ENCODE measurements around the gene FSTL5.
"Not testable (repeated sequence)": the region's sequence is repeated elsewhere in the genome, so short reads cannot be mapped to it uniquely, and the experiment has no call there.

The FSTL5 gene

DNA sequence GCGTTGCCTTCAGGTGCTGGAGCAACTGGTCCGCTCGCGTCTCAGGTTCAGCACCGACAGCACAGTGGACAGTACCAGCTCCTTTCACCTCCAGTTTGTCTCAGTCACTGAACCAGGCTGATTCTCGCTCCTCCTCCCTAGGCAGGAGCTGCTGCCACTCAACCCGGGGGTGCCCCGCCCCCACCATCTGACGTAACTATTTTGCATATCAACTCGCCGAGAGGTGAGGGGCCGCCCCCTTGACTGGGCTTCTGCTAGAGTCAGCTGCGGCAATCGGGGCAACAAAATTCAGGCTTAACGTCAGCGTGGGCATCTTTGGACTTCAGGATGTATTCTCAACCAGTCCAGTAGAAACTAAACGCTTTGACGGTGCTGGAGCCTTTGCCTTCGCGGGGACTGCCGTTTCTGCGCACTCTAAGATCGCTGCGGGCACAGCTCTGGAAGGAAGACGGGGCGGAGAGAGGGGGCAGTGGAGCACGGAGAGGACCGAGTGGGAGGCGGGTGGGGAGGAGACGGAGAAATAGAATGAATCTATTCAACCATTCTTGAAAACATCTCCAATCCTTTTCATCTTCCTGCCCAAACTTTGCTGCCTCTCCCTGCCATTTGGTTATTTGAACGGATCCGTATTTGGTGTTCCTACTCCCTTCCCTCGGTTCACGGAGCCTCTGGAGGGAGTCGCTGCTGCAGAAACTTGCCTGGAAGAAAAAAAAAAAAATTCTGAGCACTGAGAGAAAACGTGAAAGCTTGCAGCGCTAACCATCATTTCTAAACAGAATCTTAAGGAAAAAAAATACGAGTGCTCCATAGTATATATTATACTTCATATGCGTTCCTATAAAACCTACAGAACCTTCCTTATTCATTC lies at the start of gene FSTL5:
Gene FSTL5, minus strand, starts transcription at position 109 of the 868 bp plus-strand sequence. CDS start 52,604 bp downstream, outside the sequence.
- TF ChIP-seq, protein P1, sequence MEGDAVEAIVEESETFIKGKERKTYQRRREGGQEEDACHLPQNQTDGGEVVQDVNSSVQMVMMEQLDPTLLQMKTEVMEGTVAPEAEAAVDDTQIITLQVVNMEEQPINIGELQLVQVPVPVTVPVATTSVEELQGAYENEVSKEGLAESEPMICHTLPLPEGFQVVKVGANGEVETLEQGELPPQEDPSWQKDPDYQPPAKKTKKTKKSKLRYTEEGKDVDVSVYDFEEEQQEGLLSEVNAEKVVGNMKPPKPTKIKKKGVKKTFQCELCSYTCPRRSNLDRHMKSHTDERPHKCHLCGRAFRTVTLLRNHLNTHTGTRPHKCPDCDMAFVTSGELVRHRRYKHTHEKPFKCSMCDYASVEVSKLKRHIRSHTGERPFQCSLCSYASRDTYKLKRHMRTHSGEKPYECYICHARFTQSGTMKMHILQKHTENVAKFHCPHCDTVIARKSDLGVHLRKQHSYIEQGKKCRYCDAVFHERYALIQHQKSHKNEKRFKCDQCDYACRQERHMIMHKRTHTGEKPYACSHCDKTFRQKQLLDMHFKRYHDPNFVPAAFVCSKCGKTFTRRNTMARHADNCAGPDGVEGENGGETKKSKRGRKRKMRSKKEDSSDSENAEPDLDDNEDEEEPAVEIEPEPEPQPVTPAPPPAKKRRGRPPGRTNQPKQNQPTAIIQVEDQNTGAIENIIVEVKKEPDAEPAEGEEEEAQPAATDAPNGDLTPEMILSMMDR (IDR thresholded peaks at IDR 0.05; ENCODE audit: low read depth, low read length, poor library complexity, severe bottlenecking), result no peak
- no peak for TF ChIP-seq EZH2phosphoT487 (IDR thresholded peaks at IDR 0.05; ENCODE audit: borderline replicate concordance, low read length)
- H3K4me1 ChIP-seq (ENCODE audit: control insufficient read depth, low read length), result no peaks in the 10 kb centered on the region

DNA sequence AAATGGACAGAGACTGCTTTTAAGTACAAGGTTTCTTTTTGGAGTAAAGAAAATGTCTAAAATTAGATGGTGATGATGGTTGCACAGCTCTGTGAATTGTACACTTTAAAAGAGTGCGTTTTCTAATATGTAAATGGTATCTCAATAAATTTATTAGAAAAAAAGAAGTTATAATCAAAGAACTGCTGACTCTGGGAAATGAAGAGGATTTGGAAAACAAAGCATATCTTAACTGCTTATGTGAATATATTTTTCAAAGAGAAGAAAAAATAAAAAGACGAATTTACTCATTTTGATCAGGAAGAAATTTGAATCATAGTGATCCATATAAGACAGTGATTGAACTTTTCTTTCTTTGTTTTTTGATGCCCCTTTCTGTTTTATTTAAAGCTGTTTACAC lies 45.9 kb upstream of the FSTL5 start:
- H3K36me3 ChIP-seq (ENCODE audit: control insufficient read depth, low read length), result no peaks in the 10 kb centered on the region
- H3K27me3 ChIP-seq (ENCODE audit: control insufficient read depth, low read length), result no peaks in the 10 kb centered on the region
- H3K9me2 ChIP-seq (replicated peaks; ENCODE audit: control insufficient read depth, low read length), result no peaks in the 10 kb centered on the region
- no peaks in the 10 kb centered on the region for H3F3A ChIP-seq (ENCODE audit: control insufficient read depth, insufficient read depth)
- no peaks in the 10 kb centered on the region for H3K9me3 ChIP-seq (ENCODE audit: control insufficient read depth, insufficient read depth, low read length)
- H3K4me3 ChIP-seq (ENCODE audit: low read length), result no peak overlapping the region
- H3K79me2 ChIP-seq (ENCODE audit: control insufficient read depth, low read length), result no peaks in the 10 kb centered on the region
- no peak overlapping the region for H3K27ac ChIP-seq (ENCODE audit: low read depth, low read length)
- no peaks in the 10 kb centered on the region for H3K4me1 ChIP-seq (ENCODE audit: control insufficient read depth, low read length)
- H3K4me2 ChIP-seq (ENCODE audit: low read length), result no peak overlapping the region
- no peaks in the 10 kb centered on the region for H4K20me1 ChIP-seq (ENCODE audit: control insufficient read depth, insufficient read depth, low read depth, low read length)
- no peak for TF ChIP-seq EZH2phosphoT487 (IDR thresholded peaks at IDR 0.05; ENCODE audit: borderline replicate concordance, low read length)
- TF ChIP-seq, protein P1 (IDR thresholded peaks at IDR 0.05; ENCODE audit: low read depth, low read length, poor library complexity, severe bottlenecking), result no peak

More for the DNA sequence above, at the start of gene FSTL5:
- Histone ChIP-seq H4K20me1 (ENCODE audit: control insufficient read depth, insufficient read depth, low read depth, low read length) (no peaks in the 10 kb centered on the region), H3K9me2 (replicated peaks; ENCODE audit: control insufficient read depth, low read length) (no peaks in the 10 kb centered on the region), H3K4me2 (ENCODE audit: low read length) (no peak within 1 kb of the TSS), H3K27me3 (ENCODE audit: control insufficient read depth, low read length) (no peaks in the 10 kb centered on the region), H3F3A (ENCODE audit: control insufficient read depth, insufficient read depth) (no peaks in the 10 kb centered on the region), H3K27ac (ENCODE audit: low read depth, low read length) (no peak within 1 kb of the TSS), H3K9me3 (ENCODE audit: control insufficient read depth, insufficient read depth, low read length) (no peaks in the 10 kb centered on the region), H3K36me3 (ENCODE audit: control insufficient read depth, low read length) (no peaks in the 10 kb centered on the region), H3K79me2 (ENCODE audit: control insufficient read depth, low read length) (no peaks in the 10 kb centered on the region), H3K4me3 (ENCODE audit: low read length) (no peak within 1 kb of the TSS)

DNA sequence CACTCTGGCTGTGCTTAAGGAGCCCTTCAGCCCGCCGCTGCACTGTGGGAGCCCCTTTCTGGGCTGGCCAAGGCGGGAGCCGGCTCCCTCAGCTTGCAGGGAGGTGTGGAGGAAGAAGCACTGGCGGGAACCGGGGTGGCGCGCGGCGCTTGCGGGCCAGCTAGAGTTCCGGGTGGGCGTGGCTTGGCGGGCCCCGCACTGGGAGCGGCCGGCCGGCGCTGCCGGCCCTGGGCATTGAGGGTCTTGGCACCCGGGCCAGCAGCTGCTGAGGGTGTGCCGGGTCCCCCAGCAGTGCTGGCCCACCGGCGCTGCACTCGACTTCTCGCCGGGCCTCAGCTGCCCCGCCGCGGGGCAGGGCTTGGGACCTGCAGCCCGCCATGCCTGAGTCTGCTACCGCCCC lies 39.7 kb upstream of the FSTL5 start:
- H3K27ac ChIP-seq (ENCODE audit: low read depth, low read length); H4K20me1 ChIP-seq (ENCODE audit: control insufficient read depth, insufficient read depth, low read depth, low read length); H3K4me3 ChIP-seq (ENCODE audit: low read length); H3K79me2 ChIP-seq (ENCODE audit: control insufficient read depth, low read length); H3K27me3 ChIP-seq (ENCODE audit: control insufficient read depth, low read length); H3F3A ChIP-seq (ENCODE audit: control insufficient read depth, insufficient read depth); H3K9me3 ChIP-seq (ENCODE audit: control insufficient read depth, insufficient read depth, low read length); H3K4me1 ChIP-seq (ENCODE audit: control insufficient read depth, low read length); H3K4me2 ChIP-seq (ENCODE audit: low read length); H3K9me2 ChIP-seq (replicated peaks; ENCODE audit: control insufficient read depth, low read length); H3K36me3 ChIP-seq (ENCODE audit: control insufficient read depth, low read length): not testable (repeated sequence)

DNA sequence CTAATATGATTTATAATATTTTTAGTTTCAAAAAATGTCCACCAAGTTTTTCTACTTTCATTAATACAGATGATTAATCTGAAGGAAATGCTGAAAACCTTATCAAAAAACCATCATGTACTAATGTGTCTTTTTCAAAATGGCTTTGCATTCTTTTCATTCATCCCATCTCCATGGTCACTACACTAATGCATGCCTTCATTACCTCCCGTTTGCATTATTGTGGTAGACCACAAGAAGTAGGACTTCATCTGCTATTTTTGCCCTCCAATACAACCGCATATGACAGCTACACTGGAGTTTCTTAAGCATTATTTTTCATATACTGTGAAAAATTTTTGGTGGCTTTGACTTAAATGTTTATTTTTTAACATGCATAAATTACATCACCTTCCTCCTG lies 37.9 kb upstream of the FSTL5 start:
- TF ChIP-seq EZH2phosphoT487 (IDR thresholded peaks at IDR 0.05; ENCODE audit: borderline replicate concordance, low read length), result no peak
- TF ChIP-seq, protein P1 (IDR thresholded peaks at IDR 0.05; ENCODE audit: low read depth, low read length, poor library complexity, severe bottlenecking), result no peak
- Histone ChIP-seq H4K20me1 (ENCODE audit: control insufficient read depth, insufficient read depth, low read depth, low read length) (no peaks in the 10 kb centered on the region), H3K9me3 (ENCODE audit: control insufficient read depth, insufficient read depth, low read length) (no peaks in the 10 kb centered on the region), H3K4me3 (ENCODE audit: low read length) (no peak overlapping the region), H3F3A (ENCODE audit: control insufficient read depth, insufficient read depth) (no peaks in the 10 kb centered on the region), H3K9me2 (replicated peaks; ENCODE audit: control insufficient read depth, low read length) (no peaks in the 10 kb centered on the region), H3K27ac (ENCODE audit: low read depth, low read length) (no peak overlapping the region), H3K27me3 (ENCODE audit: control insufficient read depth, low read length) (no peaks in the 10 kb centered on the region), H3K79me2 (ENCODE audit: control insufficient read depth, low read length) (no peaks in the 10 kb centered on the region), H3K4me2 (ENCODE audit: low read length) (no peak overlapping the region), H3K4me1 (ENCODE audit: control insufficient read depth, low read length) (no peaks in the 10 kb centered on the region), H3K36me3 (ENCODE audit: control insufficient read depth, low read length) (no peaks in the 10 kb centered on the region)

Data from DOHH2 (cell line).